ENCODE results near the gene CACNA1F.

Gene CACNA1F

DNA sequence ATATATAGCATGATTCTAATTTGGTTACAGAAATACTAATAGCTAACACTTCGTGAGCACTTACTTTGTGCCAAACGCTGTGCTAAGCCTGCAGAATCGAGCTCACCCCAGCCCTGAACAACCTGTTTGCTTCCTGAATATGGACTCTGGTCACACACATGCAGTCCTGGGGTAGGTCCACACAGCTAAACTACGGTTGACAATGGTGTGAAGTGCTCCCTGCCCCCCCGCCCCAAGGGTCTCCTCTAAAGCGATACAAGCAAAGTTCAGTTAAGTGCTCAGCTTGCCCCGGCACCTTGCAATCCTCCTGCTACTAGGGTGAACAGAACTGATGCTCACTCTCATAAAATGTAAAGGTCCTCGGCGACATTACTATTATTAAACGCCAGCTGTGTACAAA, 30.5 kb upstream of the CACNA1F start:
- H3K27ac ChIP-seq: no peak overlapping the region
- TF ChIP-seq, protein P1, sequence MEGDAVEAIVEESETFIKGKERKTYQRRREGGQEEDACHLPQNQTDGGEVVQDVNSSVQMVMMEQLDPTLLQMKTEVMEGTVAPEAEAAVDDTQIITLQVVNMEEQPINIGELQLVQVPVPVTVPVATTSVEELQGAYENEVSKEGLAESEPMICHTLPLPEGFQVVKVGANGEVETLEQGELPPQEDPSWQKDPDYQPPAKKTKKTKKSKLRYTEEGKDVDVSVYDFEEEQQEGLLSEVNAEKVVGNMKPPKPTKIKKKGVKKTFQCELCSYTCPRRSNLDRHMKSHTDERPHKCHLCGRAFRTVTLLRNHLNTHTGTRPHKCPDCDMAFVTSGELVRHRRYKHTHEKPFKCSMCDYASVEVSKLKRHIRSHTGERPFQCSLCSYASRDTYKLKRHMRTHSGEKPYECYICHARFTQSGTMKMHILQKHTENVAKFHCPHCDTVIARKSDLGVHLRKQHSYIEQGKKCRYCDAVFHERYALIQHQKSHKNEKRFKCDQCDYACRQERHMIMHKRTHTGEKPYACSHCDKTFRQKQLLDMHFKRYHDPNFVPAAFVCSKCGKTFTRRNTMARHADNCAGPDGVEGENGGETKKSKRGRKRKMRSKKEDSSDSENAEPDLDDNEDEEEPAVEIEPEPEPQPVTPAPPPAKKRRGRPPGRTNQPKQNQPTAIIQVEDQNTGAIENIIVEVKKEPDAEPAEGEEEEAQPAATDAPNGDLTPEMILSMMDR (IDR thresholded peaks at IDR 0.05): no peak
- no peaks in the 10 kb centered on the region for H3K27me3 ChIP-seq
- no peaks in the 10 kb centered on the region for H3K36me3 ChIP-seq
- H3K4me1 ChIP-seq: peaks cover 0 to 2% (median 0%) of the 10 kb centered on the region in 4 donors
- no peaks in the 10 kb centered on the region for H3K9me3 ChIP-seq
- intact Hi-C loops (cut with DNase I; ENCODE audit: low total_unique reads): no loop called here
- DNase-seq: peak in 1 of 2 donors; percentile 11
- H3K4me3 ChIP-seq: no peak overlapping the region

DNA sequence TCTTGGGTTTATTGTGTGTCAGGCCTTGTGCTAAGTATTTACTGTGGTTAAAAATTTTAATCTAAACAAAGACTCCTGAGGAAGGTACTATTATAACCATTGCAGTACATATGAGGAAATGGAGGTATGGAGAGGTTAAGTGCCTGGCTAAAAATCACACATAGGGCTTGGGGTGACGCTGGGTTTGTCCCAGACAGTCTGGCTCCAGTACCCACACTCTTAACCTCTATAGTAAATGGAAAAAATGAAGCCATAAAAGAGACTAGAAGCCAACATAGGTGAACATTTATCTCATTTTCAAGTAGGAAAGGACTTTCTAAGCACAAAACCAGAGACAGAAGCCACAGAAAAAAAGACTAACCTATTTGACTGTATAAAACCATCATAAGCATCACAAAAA, 29.5 kb upstream of the CACNA1F start:
- Histone ChIP-seq H3K4me1 (no peaks in the 10 kb centered on the region), H3K36me3 (no peaks in the 10 kb centered on the region), H3K9me3 (no peaks in the 10 kb centered on the region), H3K27me3 (no peaks in the 10 kb centered on the region), H3K4me3 (no peak overlapping the region), H3K27ac (no peak overlapping the region)
- no peak for DNase-seq
- intact Hi-C loops (cut with DNase I; ENCODE audit: low total_unique reads): no loop called here
- TF ChIP-seq, protein P1 (IDR thresholded peaks at IDR 0.05): no peak

DNA sequence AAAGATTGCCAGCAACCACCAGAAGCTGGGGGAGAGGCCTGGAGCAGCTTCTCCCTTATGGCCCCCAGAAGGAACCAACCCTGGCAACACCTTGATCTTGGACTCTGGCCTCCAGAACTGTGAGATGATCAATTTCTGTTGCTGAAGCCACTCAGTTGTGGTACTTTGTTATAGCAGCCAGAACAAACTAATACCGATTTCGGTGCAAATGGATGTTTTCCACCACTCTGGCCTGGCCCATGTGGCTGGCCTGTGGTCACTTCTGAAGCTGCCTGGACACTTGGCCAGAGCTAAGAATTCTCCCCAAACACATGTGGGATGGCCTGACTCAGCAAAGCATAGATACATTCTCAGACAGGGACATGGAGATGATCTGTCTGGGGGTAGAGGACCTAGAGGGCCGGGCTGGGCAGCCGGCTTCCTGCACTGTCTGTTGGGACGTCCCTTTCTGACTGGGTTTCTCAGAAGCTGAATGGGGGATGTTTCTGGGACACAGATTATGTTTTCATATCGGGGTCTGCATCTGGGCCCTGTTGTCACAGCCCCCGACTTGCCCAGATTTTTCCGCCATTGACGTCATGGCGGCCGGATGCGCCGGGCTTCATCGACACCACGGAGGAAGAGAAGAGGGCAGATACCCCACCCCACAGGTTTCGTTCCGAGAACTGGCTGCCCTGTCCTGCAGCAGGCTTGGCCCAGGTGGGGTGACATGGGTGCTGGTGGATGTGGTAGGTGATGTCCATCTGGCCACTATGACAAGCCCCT, 27.3 kb upstream of the CACNA1F start:
- H3K27ac ChIP-seq: no peak overlapping the region
- H3K27me3 ChIP-seq: no peaks in the 10 kb centered on the region
- TF ChIP-seq, protein P1 (IDR thresholded peaks at IDR 0.05): no peak
- H3K36me3 ChIP-seq: no peaks in the 10 kb centered on the region
- no peak for DNase-seq
- H3K9me3 ChIP-seq: no peaks in the 10 kb centered on the region
- H3K4me1 ChIP-seq: no peaks in the 10 kb centered on the region
- intact Hi-C loops (cut with DNase I; ENCODE audit: low total_unique reads): no loop called here
- H3K4me3 ChIP-seq: no peak overlapping the region

DNA sequence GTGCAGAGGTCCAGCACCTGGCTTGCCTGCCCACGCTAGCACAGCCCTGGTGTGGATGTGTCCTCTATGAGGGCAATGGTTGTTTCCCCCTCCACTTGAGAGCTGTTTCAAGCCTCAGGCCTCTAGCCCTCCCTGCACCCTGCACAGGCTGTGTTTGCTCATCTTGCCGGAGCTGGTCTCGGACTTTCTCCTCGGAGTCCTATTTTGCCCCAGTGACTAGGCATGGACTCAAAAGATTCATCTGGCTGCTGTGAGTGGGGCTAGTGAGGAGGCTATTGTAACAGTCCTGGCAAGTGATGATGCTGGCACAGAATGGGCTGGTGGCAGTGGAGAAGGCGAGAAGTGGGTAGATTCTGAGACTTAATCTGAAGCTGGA, 25.6 kb upstream of the CACNA1F start:
- no peak overlapping the region for H3K27ac ChIP-seq
- intact Hi-C loops (cut with DNase I; ENCODE audit: low total_unique reads): no loop called here
- TF ChIP-seq, protein P1 (IDR thresholded peaks at IDR 0.05): no peak

DNA sequence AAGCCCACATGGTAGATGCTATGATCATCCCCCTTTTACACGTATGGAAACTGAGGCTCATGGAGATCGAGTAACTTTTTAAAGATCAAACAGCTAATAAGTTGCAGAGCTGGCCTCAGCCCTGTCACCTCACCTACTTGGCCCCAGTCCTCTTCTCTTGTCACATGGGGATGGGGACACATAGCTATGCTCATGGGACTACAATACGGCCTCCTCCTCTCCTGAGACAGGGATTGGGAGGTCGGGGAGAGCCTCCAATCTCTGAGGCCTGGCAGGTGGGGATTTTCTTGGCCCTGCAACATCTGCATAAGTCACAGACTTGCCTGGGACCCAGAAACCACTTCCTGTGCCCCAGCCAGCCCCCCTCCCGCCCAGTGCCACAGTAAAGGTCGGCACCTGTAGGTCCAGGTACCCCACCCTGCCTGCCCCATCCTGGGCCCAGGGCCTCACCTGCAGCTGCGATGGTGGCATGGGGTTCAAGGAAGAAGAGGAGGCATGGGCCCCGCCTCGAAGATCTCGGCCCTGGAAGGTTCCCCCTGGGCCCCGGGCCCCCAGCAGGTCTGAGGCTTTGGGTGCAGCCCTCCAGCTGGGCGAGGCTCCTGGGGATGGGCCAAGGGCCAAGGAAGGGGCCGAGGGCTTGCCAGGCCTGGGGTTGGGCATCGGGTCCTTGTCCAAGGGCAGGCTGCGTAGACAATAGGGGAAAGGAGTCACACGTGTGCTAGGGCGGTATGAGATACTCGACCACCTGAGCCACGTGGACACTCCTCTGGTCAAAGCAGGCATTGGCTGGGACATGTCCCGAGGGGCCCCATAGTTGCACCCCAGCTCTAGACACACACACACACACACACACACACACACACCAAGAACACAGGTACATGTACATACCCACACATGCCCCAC, 25.0 kb upstream of the CACNA1F start:
- no peaks in the 10 kb centered on the region for H3K4me1 ChIP-seq
- H3K27me3 ChIP-seq: no peaks in the 10 kb centered on the region
- no peak overlapping the region for H3K4me3 ChIP-seq
- H3K36me3 ChIP-seq: no peaks in the 10 kb centered on the region
- intact Hi-C loops (cut with DNase I; ENCODE audit: low total_unique reads): no loop called here
- no peak for DNase-seq
- no peak overlapping the region for H3K27ac ChIP-seq
- TF ChIP-seq, protein P1 (IDR thresholded peaks at IDR 0.05): no peak
- H3K9me3 ChIP-seq: no peaks in the 10 kb centered on the region

More for the DNA sequence above, 25.6 kb upstream of the CACNA1F start:
- no peak for DNase-seq
- no peaks in the 10 kb centered on the region for H3K36me3 ChIP-seq
- no peaks in the 10 kb centered on the region for H3K9me3 ChIP-seq
- H3K27me3 ChIP-seq: no peaks in the 10 kb centered on the region
- no peaks in the 10 kb centered on the region for H3K4me1 ChIP-seq
- H3K4me3 ChIP-seq: no peak overlapping the region
